HG03439 (cell line): ENCODE data around the gene CHMP4B.

Experiments used
- ATAC-seq: cut with Tn5 transposase; IDR thresholded peaks from one replicate; pipeline ENCODE4 v1.9.1; 2021; ENCODE audit warnings: mild to moderate bottlenecking, moderate library complexity; ENCODE audit not compliant: unreplicated experiment

The CHMP4B gene

DNA sequence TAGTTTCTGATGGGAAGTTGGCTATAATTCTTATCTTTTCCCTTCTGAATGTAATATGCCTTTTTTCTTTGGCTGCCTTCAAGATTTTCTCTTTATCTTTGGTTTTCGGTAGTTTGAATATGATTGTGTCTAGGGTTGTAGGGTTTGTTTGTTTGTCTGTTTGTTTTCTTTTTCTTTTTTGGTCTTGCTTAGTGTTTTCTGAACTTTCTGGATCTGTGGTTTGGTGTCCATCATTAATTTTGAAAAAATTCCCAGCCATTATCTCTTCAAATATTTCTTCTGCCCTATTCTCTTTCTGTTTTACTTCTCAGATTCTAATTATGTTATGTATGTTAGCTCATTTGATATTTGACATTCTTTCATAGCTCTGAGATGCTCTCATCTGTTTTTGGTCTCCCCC lies 79.4 kb downstream of the CHMP4B start:
- no peak for ATAC-seq

DNA sequence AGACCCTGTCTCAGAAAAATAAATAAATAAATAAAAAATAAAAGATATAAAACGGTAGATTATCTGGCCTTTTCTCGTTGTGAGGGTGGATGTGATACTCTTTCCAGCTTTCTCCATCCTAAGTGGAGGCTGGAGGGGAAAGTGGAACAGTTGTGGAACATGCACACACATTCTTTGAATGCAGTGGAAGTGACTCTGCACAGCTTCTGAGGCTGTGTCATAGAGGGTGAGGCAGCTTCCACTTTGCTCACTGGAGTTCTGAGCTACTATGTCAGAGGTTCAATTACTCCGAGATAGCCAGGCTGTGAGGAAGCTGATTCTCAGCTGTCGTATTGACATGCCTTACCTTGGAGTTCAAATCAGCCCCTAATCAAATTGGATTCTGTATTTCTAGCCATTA lies 82.2 kb downstream of the CHMP4B start:
- ATAC-seq = no peak

DNA sequence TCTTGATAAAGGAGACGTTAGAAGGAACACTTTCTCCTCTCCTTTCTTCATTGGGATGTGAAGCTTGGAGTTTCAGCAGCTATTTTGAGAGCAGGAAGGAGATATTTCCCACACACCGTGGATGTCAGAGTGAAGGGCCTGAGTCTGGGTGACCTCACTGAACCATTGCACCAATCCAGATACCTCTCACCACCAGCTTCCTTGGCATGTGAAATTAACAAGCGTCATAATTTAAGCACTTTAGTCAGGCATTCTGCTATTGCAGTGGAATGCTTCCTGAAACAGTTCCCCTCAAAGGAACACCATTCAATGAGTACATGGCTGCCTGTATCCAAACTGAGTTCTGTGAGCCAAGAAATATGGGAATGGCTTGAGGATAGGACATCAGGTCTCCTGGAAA lies 83.7 kb downstream of the CHMP4B start:
- ATAC-seq = no peak

DNA sequence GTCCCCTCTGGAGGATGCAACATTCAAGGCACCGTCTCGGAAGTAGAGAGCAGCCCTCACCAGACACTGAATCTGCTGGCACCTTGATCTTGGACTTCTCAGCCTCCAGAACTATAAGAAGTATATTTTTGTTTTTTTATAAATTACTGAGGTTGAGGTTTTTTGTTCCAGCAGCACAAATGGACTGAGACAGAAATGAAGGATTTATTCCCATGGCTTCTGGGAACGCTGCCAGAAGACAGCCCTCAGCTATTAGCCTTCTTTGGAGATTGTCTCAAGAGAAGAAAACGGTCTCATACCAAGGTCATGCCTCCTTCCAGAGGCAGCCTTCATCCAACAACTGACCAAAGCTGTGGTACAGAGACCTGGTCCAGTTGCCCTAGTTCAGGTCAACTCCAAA lies 85.4 kb downstream of the CHMP4B start:
- no peak for ATAC-seq

DNA sequence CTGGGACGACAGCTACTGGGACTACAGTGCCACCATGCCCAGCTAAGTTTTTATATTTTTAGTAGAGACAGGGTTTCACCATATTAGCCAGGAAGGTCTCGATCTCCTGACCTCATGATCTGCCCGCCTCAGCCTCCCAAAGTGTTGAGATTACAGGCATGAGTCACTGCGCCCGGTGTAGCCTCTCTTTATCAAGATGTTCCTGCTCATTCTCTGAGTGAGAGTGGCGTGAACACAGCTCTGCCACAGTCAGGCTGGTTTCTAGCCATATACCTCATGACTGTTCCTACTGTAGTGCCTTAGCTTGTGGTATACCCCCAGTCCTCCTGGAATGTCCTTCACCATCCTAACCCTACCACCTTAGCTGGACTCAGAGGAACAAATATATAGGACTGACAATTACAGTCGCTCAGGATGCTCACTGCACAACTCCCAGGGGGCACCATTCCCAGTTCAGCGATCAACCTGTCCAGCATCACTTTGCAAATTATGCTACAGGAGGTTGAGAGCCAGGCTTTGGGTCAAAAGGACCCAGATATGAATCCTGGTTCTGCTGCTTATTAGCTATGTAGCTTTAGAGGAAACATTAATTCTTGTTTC lies 86.3 kb downstream of the CHMP4B start:
- no peak for ATAC-seq

DNA sequence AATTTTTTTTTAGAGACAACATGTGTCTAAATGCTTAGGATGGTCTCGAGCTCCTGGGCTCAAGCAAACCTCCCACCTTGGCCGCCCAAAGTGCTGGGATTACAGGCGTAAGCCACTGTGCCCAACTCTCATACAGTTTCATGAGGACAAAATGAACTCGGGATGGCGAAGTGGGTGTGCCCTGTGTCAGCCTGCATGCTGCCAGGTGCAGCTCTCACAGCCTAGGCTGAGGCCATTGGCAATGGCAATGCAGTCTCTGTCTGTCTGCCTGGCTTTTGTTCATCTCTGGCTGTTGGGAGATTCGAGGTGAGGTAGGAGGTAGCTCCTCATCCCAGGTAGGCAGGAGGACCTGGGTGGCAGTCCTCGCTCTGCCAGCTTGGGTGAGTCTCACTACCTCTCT lies 88.0 kb downstream of the CHMP4B start:
- ATAC-seq = no peak

DNA sequence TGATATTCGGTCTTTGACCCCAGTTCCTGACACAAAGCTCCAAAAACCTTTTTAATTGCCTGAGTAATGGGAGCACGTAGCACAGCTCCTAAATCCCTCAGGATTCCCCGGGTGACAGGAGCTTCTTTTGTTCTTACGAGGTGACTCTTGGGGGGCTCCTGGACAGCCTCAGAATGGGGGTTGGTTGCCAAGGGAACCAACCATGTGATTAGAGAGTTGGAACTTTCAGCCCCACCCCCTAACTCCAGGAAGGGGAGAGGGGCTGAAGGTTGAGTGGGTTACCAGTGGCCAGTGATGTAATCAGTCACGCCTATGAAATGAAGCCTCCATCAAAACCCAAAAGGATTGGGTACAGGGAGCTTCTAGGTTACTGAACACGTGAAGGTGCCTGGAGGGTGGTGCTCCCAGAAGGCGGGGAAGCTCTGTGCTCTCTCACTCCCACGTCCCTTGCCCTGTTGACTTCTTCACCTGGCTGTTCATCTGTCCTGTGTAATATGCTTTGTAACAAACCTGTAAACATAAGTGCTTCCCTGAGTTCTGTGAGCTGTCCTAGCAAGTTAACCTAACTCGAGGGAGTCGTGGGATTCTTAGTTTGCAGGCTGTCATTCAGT lies 89.5 kb downstream of the CHMP4B start:
- no peak for ATAC-seq

DNA sequence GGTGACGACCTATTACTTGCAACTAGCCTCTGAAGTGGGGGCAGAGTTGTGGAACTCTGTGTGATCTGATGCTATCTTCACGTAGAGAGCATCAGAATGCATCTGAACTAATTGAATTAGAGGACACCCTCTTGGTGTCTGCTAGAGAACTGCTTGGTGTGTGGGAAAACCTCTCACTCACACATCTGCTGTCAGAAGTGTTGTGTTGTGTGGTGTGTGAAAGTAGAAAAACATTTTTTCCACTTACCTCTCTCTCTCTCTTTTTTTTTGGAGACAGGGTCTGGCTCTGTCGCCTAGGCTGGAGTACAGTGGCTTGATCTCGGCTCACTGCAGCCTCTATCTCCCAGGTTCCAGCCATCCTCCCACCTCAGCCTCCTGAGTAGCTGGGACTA lies 90.0 kb downstream of the CHMP4B start:
- ATAC-seq = no peak

DNA sequence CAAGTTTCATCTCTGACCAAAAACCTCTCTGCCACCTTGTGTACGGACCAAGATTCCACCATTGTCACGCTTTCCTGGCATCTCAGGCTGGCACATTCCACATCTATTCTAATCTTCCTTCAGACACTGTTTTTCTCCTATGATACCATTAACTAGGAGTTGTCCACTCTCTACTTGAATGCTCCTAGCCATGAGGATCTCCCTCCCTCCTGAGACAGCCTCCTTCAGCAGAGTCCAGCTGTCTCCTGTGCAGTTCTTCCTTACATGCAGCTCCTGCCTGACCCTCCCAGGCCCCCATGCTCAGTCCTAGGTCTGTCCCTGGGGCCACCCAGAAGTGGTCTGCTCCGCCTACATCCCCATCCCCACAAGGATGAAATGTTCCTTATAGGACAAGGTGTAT lies 90.9 kb downstream of the CHMP4B start:
- ATAC-seq = no peak
